ENCODE data around the gene DLD. TPM values are rescaled to one million over a fixed set of nuclear protein-coding genes. Genes with fewer than 3 reads are reported as not detected.

The DLD gene
- 71.9 and 74.7 TPM in 2 replicates for total RNA-seq

GRCh38 chr7:107890962-107891635, at the start of gene DLD:
DLD (plus strand) TSS chr7:107891183; CDS start chr7:107891251, 68 bp downstream.

Other genes starting within 250 kb of the DLD start
- gene SLC26A4, start 230.4 kb upstream of the DLD start, total RNA-seq, result 1.1 and 1.3 TPM in 2 replicates
- gene CBLL1, start 147.0 kb upstream of the DLD start, total RNA-seq, result 13.1 and 22.9 TPM in 2 replicates
- not detected in 2 replicates for gene SLC26A3, start 88.0 kb upstream of the DLD start, total RNA-seq
- gene LAMB1, start 112.0 kb downstream of the DLD start, total RNA-seq, result 235 and 248 TPM in 2 replicates
- 0.10 and 0.13 TPM in 2 replicates for gene LAMB4, start 239.2 kb downstream of the DLD start, total RNA-seq

Data from mammary microvascular endothelial cell (primary cell).